HEK293 (cell line): Measurements from ENCODE around the gene MSTO1.

Source experiments
- KLF10 ChIP-seq: fragments of 450-650 bp; IDR thresholded peaks from 2 replicates; pipeline ENCODE4 v1.5.1; 2018; ENCODE audit warnings: missing biosample characterization, mild to moderate bottlenecking, missing genetic modification characterization
- OSR2 ChIP-seq: fragments of 450-650 bp; formaldehyde crosslinking; IDR thresholded peaks from 2 replicates; pipeline ENCODE4 v1.5.1; 2016; ENCODE audit warnings: missing biosample characterization, missing genetic modification characterization
- REPIN1 ChIP-seq: fragments of 450-650 bp; formaldehyde crosslinking; IDR thresholded peaks from 2 replicates; pipeline ENCODE4 v1.5.1; 2017; ENCODE audit warnings: missing biosample characterization, missing genetic modification characterization, low read depth
- SP7 ChIP-seq: fragments of 450-650 bp; formaldehyde crosslinking; IDR thresholded peaks from 2 replicates; pipeline ENCODE4 v1.5.1; 2016; ENCODE audit warnings: missing biosample characterization, missing genetic modification characterization
- TCF7L2 ChIP-seq: IDR thresholded peaks from 2 replicates; pipeline ENCODE4 v1.6.1; 2011; ENCODE audit warnings: low read depth, mild to moderate bottlenecking, inconsistent platforms, low read length, moderate library complexity, borderline replicate concordance
- ZBTB21 ChIP-seq: fragments of 450-650 bp; formaldehyde crosslinking; IDR thresholded peaks from 2 replicates; pipeline ENCODE4 v1.5.1; 2017; ENCODE audit warnings: missing biosample characterization, missing genetic modification characterization
- ZBTB8A ChIP-seq: fragments of 450-650 bp; formaldehyde crosslinking; IDR thresholded peaks from 2 replicates; pipeline ENCODE4 v1.5.1; 2016; ENCODE audit warnings: missing biosample characterization, missing genetic modification characterization
- ZNF157 ChIP-seq: fragments of 450-650 bp; formaldehyde crosslinking; IDR thresholded peaks from 2 replicates; pipeline ENCODE4 v1.5.1; 2016; ENCODE audit warnings: missing biosample characterization, missing genetic modification characterization
- TF ChIP-seq, protein P1 (sequence below): fragments of 450-650 bp; formaldehyde crosslinking; IDR thresholded peaks from 2 replicates; pipeline ENCODE4 v1.5.1; 2016; ENCODE audit warnings: missing biosample characterization, missing genetic modification characterization
- TF ChIP-seq, protein P2 (sequence below): fragments of 450-650 bp; formaldehyde crosslinking; IDR thresholded peaks from 2 replicates; pipeline ENCODE4 v1.5.1; 2016; ENCODE audit warnings: missing biosample characterization, missing genetic modification characterization, low read depth
- TF ChIP-seq, protein P3 (sequence below): fragments of 450-650 bp; formaldehyde crosslinking; IDR thresholded peaks from 2 replicates; pipeline ENCODE4 v1.5.1; 2016; ENCODE audit warnings: missing biosample characterization, missing genetic modification characterization

DNA sequence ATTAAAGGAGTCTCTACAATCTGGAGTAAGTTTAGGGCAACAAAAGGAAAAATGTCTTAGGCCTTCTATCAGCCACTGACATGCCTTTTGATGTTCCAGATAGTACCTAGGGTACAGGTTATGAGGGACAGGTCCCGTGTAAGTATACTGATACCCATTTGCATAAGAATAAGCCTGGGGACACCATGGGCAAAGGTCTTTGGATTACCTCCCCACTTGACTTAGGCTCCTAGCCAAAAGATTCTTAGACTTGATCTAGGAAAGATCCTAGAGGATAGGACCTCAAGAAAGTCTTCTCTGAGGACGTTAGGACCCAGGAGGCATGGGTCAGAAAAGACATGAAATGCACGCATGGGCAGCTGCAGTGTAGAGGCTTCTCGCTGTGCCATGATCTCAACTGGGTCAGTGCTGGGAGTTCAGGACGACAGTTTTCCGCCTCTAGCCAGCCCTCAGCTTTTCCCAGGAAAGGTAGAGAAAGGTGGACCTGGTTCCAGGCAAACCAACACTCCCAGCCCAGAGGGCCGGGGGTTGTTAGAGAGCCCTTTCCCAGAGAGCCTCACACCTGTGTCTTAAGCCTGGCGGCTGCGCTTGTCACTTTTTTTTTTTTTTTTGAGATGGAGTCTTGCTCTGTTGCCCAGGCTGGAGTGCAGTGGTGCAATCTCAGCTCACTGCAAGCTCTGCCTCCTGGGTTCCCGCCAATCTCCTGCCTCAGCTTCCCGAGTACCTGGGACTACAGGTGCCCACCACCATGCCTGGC, 26.6 kb downstream of the MSTO1 start:
- no peak for TF ChIP-seq REPIN1 (tag by site-specific recombination)
- TF ChIP-seq, protein P1, sequence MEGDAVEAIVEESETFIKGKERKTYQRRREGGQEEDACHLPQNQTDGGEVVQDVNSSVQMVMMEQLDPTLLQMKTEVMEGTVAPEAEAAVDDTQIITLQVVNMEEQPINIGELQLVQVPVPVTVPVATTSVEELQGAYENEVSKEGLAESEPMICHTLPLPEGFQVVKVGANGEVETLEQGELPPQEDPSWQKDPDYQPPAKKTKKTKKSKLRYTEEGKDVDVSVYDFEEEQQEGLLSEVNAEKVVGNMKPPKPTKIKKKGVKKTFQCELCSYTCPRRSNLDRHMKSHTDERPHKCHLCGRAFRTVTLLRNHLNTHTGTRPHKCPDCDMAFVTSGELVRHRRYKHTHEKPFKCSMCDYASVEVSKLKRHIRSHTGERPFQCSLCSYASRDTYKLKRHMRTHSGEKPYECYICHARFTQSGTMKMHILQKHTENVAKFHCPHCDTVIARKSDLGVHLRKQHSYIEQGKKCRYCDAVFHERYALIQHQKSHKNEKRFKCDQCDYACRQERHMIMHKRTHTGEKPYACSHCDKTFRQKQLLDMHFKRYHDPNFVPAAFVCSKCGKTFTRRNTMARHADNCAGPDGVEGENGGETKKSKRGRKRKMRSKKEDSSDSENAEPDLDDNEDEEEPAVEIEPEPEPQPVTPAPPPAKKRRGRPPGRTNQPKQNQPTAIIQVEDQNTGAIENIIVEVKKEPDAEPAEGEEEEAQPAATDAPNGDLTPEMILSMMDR (tag by site-specific recombination), result no peak
- TF ChIP-seq OSR2 (tag by site-specific recombination), result no peak
- TF ChIP-seq KLF10 (tag by site-specific recombination), result no peak
- TF ChIP-seq ZNF157 (tag by site-specific recombination), result peak; percentile 83
- TF ChIP-seq ZBTB21 (tag by site-specific recombination), result no peak
- TF ChIP-seq, protein P2, sequence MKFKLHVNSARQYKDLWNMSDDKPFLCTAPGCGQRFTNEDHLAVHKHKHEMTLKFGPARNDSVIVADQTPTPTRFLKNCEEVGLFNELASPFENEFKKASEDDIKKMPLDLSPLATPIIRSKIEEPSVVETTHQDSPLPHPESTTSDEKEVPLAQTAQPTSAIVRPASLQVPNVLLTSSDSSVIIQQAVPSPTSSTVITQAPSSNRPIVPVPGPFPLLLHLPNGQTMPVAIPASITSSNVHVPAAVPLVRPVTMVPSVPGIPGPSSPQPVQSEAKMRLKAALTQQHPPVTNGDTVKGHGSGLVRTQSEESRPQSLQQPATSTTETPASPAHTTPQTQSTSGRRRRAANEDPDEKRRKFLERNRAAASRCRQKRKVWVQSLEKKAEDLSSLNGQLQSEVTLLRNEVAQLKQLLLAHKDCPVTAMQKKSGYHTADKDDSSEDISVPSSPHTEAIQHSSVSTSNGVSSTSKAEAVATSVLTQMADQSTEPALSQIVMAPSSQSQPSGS, result no peak
- no peak for TF ChIP-seq SP7 (tag by site-specific recombination)
- TF ChIP-seq, protein P3, sequence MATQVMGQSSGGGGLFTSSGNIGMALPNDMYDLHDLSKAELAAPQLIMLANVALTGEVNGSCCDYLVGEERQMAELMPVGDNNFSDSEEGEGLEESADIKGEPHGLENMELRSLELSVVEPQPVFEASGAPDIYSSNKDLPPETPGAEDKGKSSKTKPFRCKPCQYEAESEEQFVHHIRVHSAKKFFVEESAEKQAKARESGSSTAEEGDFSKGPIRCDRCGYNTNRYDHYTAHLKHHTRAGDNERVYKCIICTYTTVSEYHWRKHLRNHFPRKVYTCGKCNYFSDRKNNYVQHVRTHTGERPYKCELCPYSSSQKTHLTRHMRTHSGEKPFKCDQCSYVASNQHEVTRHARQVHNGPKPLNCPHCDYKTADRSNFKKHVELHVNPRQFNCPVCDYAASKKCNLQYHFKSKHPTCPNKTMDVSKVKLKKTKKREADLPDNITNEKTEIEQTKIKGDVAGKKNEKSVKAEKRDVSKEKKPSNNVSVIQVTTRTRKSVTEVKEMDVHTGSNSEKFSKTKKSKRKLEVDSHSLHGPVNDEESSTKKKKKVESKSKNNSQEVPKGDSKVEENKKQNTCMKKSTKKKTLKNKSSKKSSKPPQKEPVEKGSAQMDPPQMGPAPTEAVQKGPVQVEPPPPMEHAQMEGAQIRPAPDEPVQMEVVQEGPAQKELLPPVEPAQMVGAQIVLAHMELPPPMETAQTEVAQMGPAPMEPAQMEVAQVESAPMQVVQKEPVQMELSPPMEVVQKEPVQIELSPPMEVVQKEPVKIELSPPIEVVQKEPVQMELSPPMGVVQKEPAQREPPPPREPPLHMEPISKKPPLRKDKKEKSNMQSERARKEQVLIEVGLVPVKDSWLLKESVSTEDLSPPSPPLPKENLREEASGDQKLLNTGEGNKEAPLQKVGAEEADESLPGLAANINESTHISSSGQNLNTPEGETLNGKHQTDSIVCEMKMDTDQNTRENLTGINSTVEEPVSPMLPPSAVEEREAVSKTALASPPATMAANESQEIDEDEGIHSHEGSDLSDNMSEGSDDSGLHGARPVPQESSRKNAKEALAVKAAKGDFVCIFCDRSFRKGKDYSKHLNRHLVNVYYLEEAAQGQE (tag by site-specific recombination), result no peak
- no peak for TF ChIP-seq ZBTB8A (tag by site-specific recombination)
- TF ChIP-seq TCF7L2, result no peak
